Stomach smooth muscle (tissue), 2 donors: ENCODE data around the gene PCNT.

ENCODE experiments used
- H3K27ac ChIP-seq: one replicate; pipeline ENCODE4 v1.7.0; 2013; ENCODE audit warnings: mild to moderate bottlenecking, low read length, inconsistent platforms
- H3K27me3 ChIP-seq, 2 donors: one replicate each; pipeline ENCODE4 v1.7.0; 2013; ENCODE audit warnings: low read length in 2 of 2; ENCODE audit not compliant: insufficient read depth in 2 of 2, control insufficient read depth in 1 of 2
- H3K36me3 ChIP-seq, 2 donors: one replicate each; pipeline ENCODE4 v1.7.0; 2013; ENCODE audit warnings: low read length in 2 of 2; ENCODE audit not compliant: control insufficient read depth in 2 of 2, insufficient read depth in 2 of 2
- H3K4me1 ChIP-seq: one replicate; pipeline ENCODE4 v1.7.0; 2013; ENCODE audit warnings: low read length; ENCODE audit not compliant: control insufficient read depth, insufficient read depth
- H3K4me3 ChIP-seq, 2 donors: one replicate each; pipeline ENCODE4 v1.7.0; 2013; ENCODE audit warnings: low read length in 2 of 2
- H3K9ac ChIP-seq, 2 donors: one replicate each; pipeline ENCODE4 v1.7.0; 2013; ENCODE audit warnings: low read length in 2 of 2, mild to moderate bottlenecking in 1 of 2
- H3K9me3 ChIP-seq, 2 donors: one replicate each; pipeline ENCODE4 v1.7.0; 2013; ENCODE audit warnings: low read length in 2 of 2; ENCODE audit not compliant: control insufficient read depth in 2 of 2
- donor health status: healthy.
- donor health status: Pancreatic carcinoma.

Gene PCNT

DNA sequence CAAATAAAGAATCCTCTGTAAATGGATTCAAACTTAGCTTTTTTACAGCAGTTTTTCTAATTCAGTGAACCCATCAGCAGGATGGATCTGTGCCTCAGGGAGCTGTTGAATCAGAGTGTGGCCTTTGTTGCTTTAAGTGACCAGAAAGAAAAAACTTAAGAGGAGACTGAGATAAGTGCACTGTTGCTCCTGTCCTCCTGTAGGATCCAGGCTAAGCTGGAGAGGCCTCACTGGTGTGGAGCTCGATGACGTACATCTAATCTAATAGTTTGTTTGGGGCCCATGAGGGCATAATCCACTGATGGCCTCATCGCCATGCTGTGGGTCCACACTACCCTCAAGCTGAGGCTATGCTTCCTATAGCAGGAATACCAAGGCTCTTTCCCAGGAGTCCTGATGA is 145.3 kb downstream of the PCNT start:
- H3K4me1 ChIP-seq, result no peaks in the 10 kb centered on the region
- H3K9me3 ChIP-seq, result no peaks in the 10 kb centered on the region
- H3K36me3 ChIP-seq, result peaks cover 0 to 4% of the 10 kb centered on the region in 2 donors
- no peak overlapping the region for H3K4me3 ChIP-seq
- H3K27ac ChIP-seq, result no peak overlapping the region
- H3K27me3 ChIP-seq, result no peaks in the 10 kb centered on the region
- no peak overlapping the region for H3K9ac ChIP-seq

DNA sequence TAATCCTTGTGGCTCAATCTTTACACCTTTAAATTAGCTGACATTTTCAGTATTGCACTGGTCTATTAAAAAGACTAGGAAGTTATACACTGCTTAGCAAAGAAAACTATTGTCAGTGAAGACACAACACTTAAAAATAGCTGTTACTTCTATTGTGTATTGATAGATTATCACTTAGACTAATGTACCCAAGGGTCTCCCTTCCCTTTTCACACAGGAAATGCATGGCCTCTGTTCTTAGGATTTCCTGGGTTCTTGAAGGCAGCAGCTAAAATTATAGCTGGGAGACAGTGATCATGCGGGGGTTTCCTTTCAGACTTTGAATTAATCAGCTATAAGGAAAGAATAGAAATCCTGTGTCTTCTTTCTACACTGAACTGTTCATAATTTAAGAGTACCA is 147.6 kb downstream of the PCNT start:
- Histone ChIP-seq H3K27ac (no peak overlapping the region), H3K4me1 (no peaks in the 10 kb centered on the region), H3K9ac (no peak overlapping the region), H3K9me3 (no peaks in the 10 kb centered on the region), H3K36me3 (peaks cover 0 to 4% of the 10 kb centered on the region in 2 donors), H3K4me3 (no peak overlapping the region), H3K27me3 (no peaks in the 10 kb centered on the region)

GRCh38 chr21:46472246-46472645 is 148.3 kb downstream of the PCNT start:
- Histone ChIP-seq H3K4me3 (no peak overlapping the region), H3K27me3 (no peaks in the 10 kb centered on the region), H3K27ac (no peak overlapping the region), H3K4me1 (no peaks in the 10 kb centered on the region), H3K36me3 (peaks cover 0 to 4% of the 10 kb centered on the region in 2 donors), H3K9me3 (no peaks in the 10 kb centered on the region), H3K9ac (no peak overlapping the region)

- Histone ChIP-seq H3K4me3 (no peak overlapping the region), H3K9me3 (no peaks in the 10 kb centered on the region), H3K27ac (no peak overlapping the region), H3K4me1 (no peaks in the 10 kb centered on the region), H3K9ac (no peak overlapping the region), H3K27me3 (no peaks in the 10 kb centered on the region), H3K36me3 (peaks cover 0 to 2% of the 10 kb centered on the region in 2 donors)
These were observed 150.4 kb downstream of the PCNT start for GRCh38 chr21:46474382-46474781.

GRCh38 chr21:46475296-46475695 is 151.3 kb downstream of the PCNT start:
- no peaks in the 10 kb centered on the region for H3K36me3 ChIP-seq
- H3K27me3 ChIP-seq, result no peaks in the 10 kb centered on the region
- no peak overlapping the region for H3K9ac ChIP-seq
- H3K9me3 ChIP-seq, result no peaks in the 10 kb centered on the region
- H3K4me3 ChIP-seq, result no peak overlapping the region
- no peak overlapping the region for H3K27ac ChIP-seq
- H3K4me1 ChIP-seq, result no peaks in the 10 kb centered on the region

- no peaks in the 10 kb centered on the region for H3K27me3 ChIP-seq
- no peaks in the 10 kb centered on the region for H3K9me3 ChIP-seq
- H3K9ac ChIP-seq, result no peak overlapping the region
- no peak overlapping the region for H3K4me3 ChIP-seq
- no peaks in the 10 kb centered on the region for H3K36me3 ChIP-seq
- H3K27ac ChIP-seq, result no peak overlapping the region
- no peaks in the 10 kb centered on the region for H3K4me1 ChIP-seq
These were observed 153.8 kb downstream of the PCNT start for GRCh38 chr21:46477765-46478164.

- Histone ChIP-seq H3K27ac (no peak overlapping the region), H3K4me3 (no peak overlapping the region), H3K9ac (no peak overlapping the region), H3K27me3 (no peaks in the 10 kb centered on the region), H3K4me1 (no peaks in the 10 kb centered on the region), H3K36me3 (no peaks in the 10 kb centered on the region), H3K9me3 (no peaks in the 10 kb centered on the region)
These were observed 155.0 kb downstream of the PCNT start for GRCh38 chr21:46478910-46479309.

DNA sequence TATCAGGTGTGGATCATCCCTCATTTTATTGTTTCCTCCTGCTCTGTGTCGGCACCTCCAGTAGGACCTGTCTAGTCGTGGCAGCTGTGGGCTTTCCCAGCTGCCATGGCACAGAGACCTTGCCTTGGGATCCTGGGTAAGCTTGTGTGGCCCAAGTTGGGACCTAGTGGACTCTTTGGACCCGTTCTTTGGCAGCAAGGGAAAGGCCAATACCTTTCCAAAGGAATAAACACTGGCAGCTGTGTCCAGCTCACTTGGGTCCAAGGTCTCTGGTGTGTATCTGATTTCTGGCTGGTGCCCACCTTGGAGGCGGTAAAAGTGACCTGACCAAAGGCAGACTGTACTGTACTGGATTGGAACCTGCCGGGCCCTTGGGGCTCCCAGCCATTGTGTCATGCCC is 156.5 kb downstream of the PCNT start:
- Histone ChIP-seq H3K4me3 (no peak overlapping the region), H3K27me3 (no peaks in the 10 kb centered on the region), H3K27ac (no peak overlapping the region), H3K9ac (no peak overlapping the region), H3K9me3 (no peaks in the 10 kb centered on the region), H3K36me3 (peaks cover 0 to 4% of the 10 kb centered on the region in 2 donors), H3K4me1 (no peaks in the 10 kb centered on the region)

GRCh38 chr21:46482225-46482845 is 158.4 kb downstream of the PCNT start:
- H3K9ac ChIP-seq, result no peak overlapping the region
- H3K4me1 ChIP-seq, result no peaks in the 10 kb centered on the region
- no peak overlapping the region for H3K27ac ChIP-seq
- no peaks in the 10 kb centered on the region for H3K9me3 ChIP-seq
- peaks cover 0 to 7% of the 10 kb centered on the region in 2 donors for H3K36me3 ChIP-seq
- H3K27me3 ChIP-seq, result no peaks in the 10 kb centered on the region
- no peak overlapping the region for H3K4me3 ChIP-seq

DNA sequence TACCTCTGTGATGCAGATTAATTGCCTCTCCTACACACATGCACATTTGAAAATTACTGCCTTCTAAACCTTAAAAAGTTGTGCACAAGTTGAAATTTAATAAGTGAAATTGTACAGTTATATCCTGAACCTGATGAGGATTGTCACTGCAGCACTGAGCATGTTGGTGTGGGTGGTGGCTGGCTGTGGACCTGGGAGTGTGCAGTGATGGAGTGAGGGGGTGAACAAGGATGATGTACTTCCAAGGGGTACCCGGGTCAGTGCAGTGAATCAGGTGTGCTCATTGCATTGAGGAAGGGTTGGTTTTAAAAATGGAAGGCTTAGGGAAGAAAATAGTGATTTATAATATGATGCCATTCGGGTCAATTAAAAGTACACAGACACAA is 158.9 kb downstream of the PCNT start:
- no peak overlapping the region for H3K27ac ChIP-seq
- H3K4me1 ChIP-seq, result no peaks in the 10 kb centered on the region
- H3K4me3 ChIP-seq, result no peak overlapping the region
- no peak overlapping the region for H3K9ac ChIP-seq
- H3K9me3 ChIP-seq, result no peaks in the 10 kb centered on the region
- no peaks in the 10 kb centered on the region for H3K27me3 ChIP-seq
- peaks cover 0 to 7% of the 10 kb centered on the region in 2 donors for H3K36me3 ChIP-seq

GRCh38 chr21:46483300-46484295 is 159.6 kb downstream of the PCNT start:
- no peaks in the 10 kb centered on the region for H3K27me3 ChIP-seq
- no peak overlapping the region for H3K4me3 ChIP-seq
- no peaks in the 10 kb centered on the region for H3K9me3 ChIP-seq
- peaks cover 0 to 7% of the 10 kb centered on the region in 2 donors for H3K36me3 ChIP-seq
- H3K9ac ChIP-seq, result no peak overlapping the region
- H3K4me1 ChIP-seq, result no peaks in the 10 kb centered on the region
- H3K27ac ChIP-seq, result no peak overlapping the region
